Cortex of kidney (tissue), 1 donor: ENCODE data around the gene SLC39A3.

Experiments
- DNase-seq: peaks from one replicate; lab custom pipeline; 2025; lab: John Stamatoyannopoulos, UW

SLC39A3 gene

GRCh38 chr19:2703077-2703437 lies 36.8 kb downstream of the SLC39A3 start:
- no peak for DNase-seq

GRCh38 chr19:2702170-2703076 lies 37.4 kb downstream of the SLC39A3 start, which contains the start of gene GNG7:
Gene GNG7 (minus strand): TSS chr19:2702694. CDS start chr19:2520688, 182,006 bp downstream.
- peak; percentile 59 for DNase-seq

- DNase-seq = no peak
These were observed 38.3 kb downstream of the SLC39A3 start for GRCh38 chr19:2701361-2702169.

- no peak for DNase-seq
These were observed 39.0 kb downstream of the SLC39A3 start for GRCh38 chr19:2700660-2701360.

- DNase-seq = no peak
These were observed 40.2 kb downstream of the SLC39A3 start for GRCh38 chr19:2699413-2700140.

GRCh38 chr19:2694196-2694595 lies 45.6 kb downstream of the SLC39A3 start:
- DNase-seq = no peak

- no peak for DNase-seq
These were observed 46.2 kb downstream of the SLC39A3 start for GRCh38 chr19:2693492-2694160.

GRCh38 chr19:2691951-2692350 lies 47.9 kb downstream of the SLC39A3 start:
- no peak for DNase-seq

- DNase-seq = no peak
These were observed 49.0 kb downstream of the SLC39A3 start for GRCh38 chr19:2690856-2691255.

GRCh38 chr19:2686360-2686759 lies 53.5 kb downstream of the SLC39A3 start:
- no peak for DNase-seq

GRCh38 chr19:2685204-2685704 lies 54.6 kb downstream of the SLC39A3 start:
- DNase-seq = no peak

- no peak for DNase-seq
These were observed 56.3 kb downstream of the SLC39A3 start for GRCh38 chr19:2683430-2684003.
